Parathyroid adenoma (tissue), 2 donors: ENCODE data around the gene PNLIPRP3.

Source experiments
- H2AFZ ChIP-seq: fragments of 300-600 bp; sonication (generic); one replicate; pipeline ENCODE4 v1.7.0; 2017; ENCODE audit warnings: antibody characterized with exemption, mild to moderate bottlenecking
- H3K27ac ChIP-seq: fragments of 300-600 bp; sonication (generic); one replicate; pipeline ENCODE4 v1.7.0; 2017
- H3K27me3 ChIP-seq: fragments of 300-600 bp; sonication (generic); one replicate; pipeline ENCODE4 v1.7.0; 2017; ENCODE audit warnings: low read length; ENCODE audit not compliant: control insufficient read depth, insufficient read depth
- H3K36me3 ChIP-seq: fragments of 300-600 bp; sonication (generic); one replicate; pipeline ENCODE4 v1.7.0; 2017; ENCODE audit warnings: low read length; ENCODE audit not compliant: control insufficient read depth, insufficient read depth
- H3K4me1 ChIP-seq: fragments of 300-600 bp; sonication (generic); one replicate; pipeline ENCODE4 v1.7.0; 2017; ENCODE audit warnings: control low read depth
- H3K4me2 ChIP-seq: fragments of 300-600 bp; sonication (generic); one replicate; pipeline ENCODE4 v1.7.0; 2017; ENCODE audit warnings: low read length
- H3K4me3 ChIP-seq: fragments of 300-600 bp; sonication (generic); one replicate; pipeline ENCODE4 v1.7.0; 2017; ENCODE audit warnings: low read depth, low read length
- H3K79me2 ChIP-seq: fragments of 300-600 bp; sonication (generic); one replicate; pipeline ENCODE4 v1.7.0; 2017; ENCODE audit warnings: control low read depth
- H3K9ac ChIP-seq: fragments of 300-600 bp; sonication (generic); one replicate; pipeline ENCODE4 v1.7.0; 2017; ENCODE audit warnings: mild to moderate bottlenecking
- H3K9me3 ChIP-seq: fragments of 300-600 bp; sonication (generic); one replicate; pipeline ENCODE4 v1.7.0; 2017; ENCODE audit warnings: low read length; ENCODE audit not compliant: control insufficient read depth
- CTCF ChIP-seq: fragments of 300-600 bp; sonication (generic); IDR thresholded peaks from one replicate; pipeline ENCODE4 v1.7.0; 2017; ENCODE audit warnings: antibody characterized with exemption, mild to moderate bottlenecking
- donor health status: primary hyperparathyroidism.

PNLIPRP3 gene

DNA sequence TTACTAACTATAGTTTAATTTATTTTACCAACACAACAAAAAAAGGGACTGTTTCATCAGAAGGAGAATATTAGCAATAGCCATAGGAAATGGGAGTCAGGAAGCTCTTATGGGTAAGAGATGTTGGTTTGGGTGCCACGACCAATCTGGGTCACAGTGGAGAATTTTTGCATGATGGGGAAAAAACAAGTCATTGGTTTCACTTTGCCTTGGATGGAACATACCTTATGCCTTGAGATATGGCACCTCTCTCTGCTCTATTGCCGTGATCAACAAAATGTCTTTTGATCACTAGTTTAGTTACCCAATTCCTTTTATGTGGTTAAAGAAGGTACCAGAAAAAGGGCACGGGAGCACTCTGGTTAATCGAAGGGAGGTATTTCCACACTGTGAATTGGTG, 48.2 kb downstream of the PNLIPRP3 start:
- Histone ChIP-seq H3K79me2 (no peaks in the 10 kb centered on the region), H3K9ac (no peak overlapping the region), H2AFZ (no peak overlapping the region), H3K36me3 (no peaks in the 10 kb centered on the region), H3K4me3 (no peak overlapping the region), H3K9me3 (no peaks in the 10 kb centered on the region), H3K27me3 (no peaks in the 10 kb centered on the region), H3K4me1 (no peaks in the 10 kb centered on the region), H3K4me2 (no peak overlapping the region), H3K27ac (no peak overlapping the region)
- TF ChIP-seq CTCF: no peak

GRCh38 chr10:116476461-116476860, 48.8 kb downstream of the PNLIPRP3 start:
- Histone ChIP-seq H3K9me3 (no peaks in the 10 kb centered on the region), H3K36me3 (no peaks in the 10 kb centered on the region), H2AFZ (no peak overlapping the region), H3K27me3 (no peaks in the 10 kb centered on the region), H3K4me2 (no peak overlapping the region), H3K27ac (no peak overlapping the region), H3K4me3 (no peak overlapping the region), H3K9ac (no peak overlapping the region), H3K4me1 (no peaks in the 10 kb centered on the region), H3K79me2 (no peaks in the 10 kb centered on the region)
- no peak for TF ChIP-seq CTCF

DNA sequence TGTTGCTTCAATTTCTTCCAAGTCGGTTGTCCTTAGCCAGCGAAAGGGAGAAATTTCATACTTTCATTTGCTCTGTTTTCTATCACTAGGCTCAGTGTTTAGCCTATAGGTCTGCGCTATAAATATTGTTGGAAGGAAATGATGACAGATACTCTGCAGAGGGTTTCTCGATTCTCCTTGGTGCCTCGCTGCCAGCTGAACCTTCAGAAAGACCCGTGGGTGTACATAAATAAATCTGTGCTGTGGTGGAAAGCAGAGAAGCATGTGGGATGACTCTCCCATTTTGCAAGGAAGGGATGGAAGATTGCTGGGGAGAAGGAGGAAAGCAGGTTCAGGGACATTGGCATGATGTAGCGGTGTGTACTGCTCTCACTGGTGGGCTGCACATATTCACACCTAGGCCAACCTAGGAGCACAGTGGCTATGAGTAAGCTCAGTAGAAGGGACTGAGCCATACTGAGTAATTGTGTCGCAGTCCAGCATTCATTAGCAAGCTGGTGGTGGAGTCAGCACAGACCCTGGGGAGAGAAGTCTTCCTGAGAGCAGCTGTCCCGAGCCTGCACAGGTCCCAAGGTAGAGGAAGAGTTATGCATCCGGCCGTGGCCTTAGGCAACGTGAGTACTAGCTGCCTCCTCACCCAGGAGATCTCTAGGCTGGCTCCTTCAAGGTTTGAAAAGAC, 50.5 kb downstream of the PNLIPRP3 start:
- H2AFZ ChIP-seq: no peak overlapping the region
- no peaks in the 10 kb centered on the region for H3K4me1 ChIP-seq
- H3K27me3 ChIP-seq: no peaks in the 10 kb centered on the region
- H3K9me3 ChIP-seq: no peaks in the 10 kb centered on the region
- no peak overlapping the region for H3K27ac ChIP-seq
- no peak overlapping the region for H3K9ac ChIP-seq
- no peaks in the 10 kb centered on the region for H3K79me2 ChIP-seq
- H3K36me3 ChIP-seq: no peaks in the 10 kb centered on the region
- no peak for TF ChIP-seq CTCF
- H3K4me2 ChIP-seq: no peak overlapping the region
- no peak overlapping the region for H3K4me3 ChIP-seq

GRCh38 chr10:116486770-116487448, 59.3 kb downstream of the PNLIPRP3 start:
- Histone ChIP-seq H3K4me3 (no peak overlapping the region), H3K27me3 (no peaks in the 10 kb centered on the region), H3K36me3 (no peaks in the 10 kb centered on the region), H3K4me1 (no peaks in the 10 kb centered on the region), H3K79me2 (no peaks in the 10 kb centered on the region), H3K27ac (no peak overlapping the region), H3K9me3 (no peaks in the 10 kb centered on the region), H2AFZ (no peak overlapping the region), H3K9ac (no peak overlapping the region), H3K4me2 (no peak overlapping the region)
- TF ChIP-seq CTCF: no peak
